NCI-H2227 (cell line): Measurements from ENCODE around the gene PHB1.

Experiments
- DNase-seq: peaks from one replicate; lab custom pipeline; 2025; ENCODE audit not compliant: unreplicated experiment; lab: John Stamatoyannopoulos, UW

PHB1 gene

DNA sequence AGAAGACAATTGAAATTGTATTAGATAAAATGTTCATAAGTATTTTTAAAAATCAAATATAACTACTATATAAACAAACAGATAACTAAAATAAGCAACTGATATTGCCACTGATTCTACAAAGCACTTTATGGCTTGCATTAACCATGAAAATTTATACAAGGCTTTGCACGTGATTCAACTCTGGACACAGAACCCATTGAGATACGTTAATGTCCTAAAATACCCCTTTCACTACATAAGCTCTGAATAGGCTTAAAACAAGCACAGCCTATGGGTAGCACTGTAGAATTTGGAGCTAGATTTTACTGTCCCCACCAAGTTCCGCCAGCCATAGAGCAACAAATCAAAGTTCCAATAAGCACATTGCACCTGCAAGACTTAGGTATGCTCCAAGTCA lies 57.2 kb downstream of the PHB1 start:
- no peak for DNase-seq

GRCh38 chr17:49356320-49356719 lies 58.4 kb downstream of the PHB1 start:
- DNase-seq, result no peak
